ENCODE results near the gene BBS9.

- TF ChIP-seq POLR2A (IDR thresholded peaks at IDR 0.05; ENCODE audit: low read depth, low read length) = no peak
- no peak for TF ChIP-seq SPI1 (IDR thresholded peaks at IDR 0.05; ENCODE audit: low read depth, low read length)
- no peak for TF ChIP-seq POLR2AphosphoS5 (IDR thresholded peaks at IDR 0.05; ENCODE audit: low read depth, low read length)
Measured at GRCh38 chr7:33592718-33593117, 463.4 kb downstream of the BBS9 start.

Data from GM12891 (cell line).